HTERT RPE-1 (cell line): Measurements from ENCODE around the gene APLP2.

Experiments
- in situ Hi-C: fragments of 300-500 bp; cut with MboI; formaldehyde crosslinking; loops from 4 replicates; pipeline ENCODE4 v1.14.3; 2020; ENCODE audit warnings: low sequenced_read_pairs

Gene APLP2

GRCh38 chr11:130114726-130115125 lies 45.0 kb downstream of the APLP2 start:
- in situ Hi-C loops, result no loop called here

GRCh38 chr11:130115218-130115617 lies 45.5 kb downstream of the APLP2 start:
- in situ Hi-C loops, result no loop called here

- in situ Hi-C loops, result no loop called here
Measured at GRCh38 chr11:130118165-130118564, 48.5 kb downstream of the APLP2 start.

GRCh38 chr11:130118636-130119387 lies 49.1 kb downstream of the APLP2 start:
- in situ Hi-C loops, result no loop called here

GRCh38 chr11:130120045-130120444 lies 50.4 kb downstream of the APLP2 start:
- in situ Hi-C loops, result no loop called here

- in situ Hi-C loops, result no loop called here
Measured at GRCh38 chr11:130121445-130121978, 51.8 kb downstream of the APLP2 start.

- in situ Hi-C loops, result no loop called here
Measured at GRCh38 chr11:130122141-130122575, 52.5 kb downstream of the APLP2 start.

GRCh38 chr11:130123414-130124040 lies 53.8 kb downstream of the APLP2 start:
- in situ Hi-C loops, result no loop called here

- in situ Hi-C loops, result no loop called here
Measured at GRCh38 chr11:130124096-130124495, 54.4 kb downstream of the APLP2 start.

- in situ Hi-C loops, result no loop called here
Measured at GRCh38 chr11:130125638-130126037, 55.9 kb downstream of the APLP2 start.

GRCh38 chr11:130126516-130126915 lies 56.8 kb downstream of the APLP2 start:
- in situ Hi-C loops, result no loop called here

GRCh38 chr11:130127509-130127908 lies 57.8 kb downstream of the APLP2 start:
- in situ Hi-C loops, result no loop called here

GRCh38 chr11:130128626-130129025 lies 58.9 kb downstream of the APLP2 start:
- in situ Hi-C loops, result no loop called here

- in situ Hi-C loops, result no loop called here
Measured at GRCh38 chr11:130129922-130130321, 60.2 kb downstream of the APLP2 start.

- in situ Hi-C loops, result no loop called here
Measured at GRCh38 chr11:130131961-130132850, 62.5 kb downstream of the APLP2 start.

GRCh38 chr11:130133716-130134115 lies 64.0 kb downstream of the APLP2 start:
- in situ Hi-C loops, result no loop called here

GRCh38 chr11:130136107-130136506 lies 66.4 kb downstream of the APLP2 start:
- in situ Hi-C loops, result no loop called here

GRCh38 chr11:130137999-130138398 lies 68.3 kb downstream of the APLP2 start:
- in situ Hi-C loops, result no loop called here

- in situ Hi-C loops, result no loop called here
Measured at GRCh38 chr11:130139401-130139800, 69.7 kb downstream of the APLP2 start.

GRCh38 chr11:130141561-130142341 lies 72.1 kb downstream of the APLP2 start:
- in situ Hi-C loops, result no loop called here
